Measurements from ENCODE around the gene BCL7B.

DNA sequence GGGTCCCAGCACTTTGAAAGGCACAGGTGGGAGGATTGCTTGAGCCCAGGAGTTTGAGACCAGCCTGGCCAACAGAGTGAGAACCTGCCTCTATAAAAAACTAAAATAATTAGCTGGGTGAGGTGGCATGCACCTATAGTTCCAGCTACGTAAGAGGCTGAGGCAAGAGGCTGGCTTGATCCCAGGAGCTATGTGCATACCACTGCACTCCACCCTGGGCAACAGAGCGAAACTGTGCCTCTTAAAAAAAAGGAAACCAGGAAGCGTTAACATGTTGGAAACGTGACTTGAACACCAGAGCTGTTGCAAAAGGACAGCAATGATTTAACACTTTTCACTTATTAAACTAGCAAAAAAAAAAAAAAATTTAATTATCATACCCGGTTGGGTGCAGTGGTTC, 48.0 kb downstream of the BCL7B start:
- TF ChIP-seq MYC (IDR thresholded peaks at IDR 0.05; ENCODE audit: low read depth, low read length) (no peak), POLR2A (IDR thresholded peaks at IDR 0.05; ENCODE audit: extremely low read depth, insufficient read length) (no peak)
- TF ChIP-seq, protein P1, sequence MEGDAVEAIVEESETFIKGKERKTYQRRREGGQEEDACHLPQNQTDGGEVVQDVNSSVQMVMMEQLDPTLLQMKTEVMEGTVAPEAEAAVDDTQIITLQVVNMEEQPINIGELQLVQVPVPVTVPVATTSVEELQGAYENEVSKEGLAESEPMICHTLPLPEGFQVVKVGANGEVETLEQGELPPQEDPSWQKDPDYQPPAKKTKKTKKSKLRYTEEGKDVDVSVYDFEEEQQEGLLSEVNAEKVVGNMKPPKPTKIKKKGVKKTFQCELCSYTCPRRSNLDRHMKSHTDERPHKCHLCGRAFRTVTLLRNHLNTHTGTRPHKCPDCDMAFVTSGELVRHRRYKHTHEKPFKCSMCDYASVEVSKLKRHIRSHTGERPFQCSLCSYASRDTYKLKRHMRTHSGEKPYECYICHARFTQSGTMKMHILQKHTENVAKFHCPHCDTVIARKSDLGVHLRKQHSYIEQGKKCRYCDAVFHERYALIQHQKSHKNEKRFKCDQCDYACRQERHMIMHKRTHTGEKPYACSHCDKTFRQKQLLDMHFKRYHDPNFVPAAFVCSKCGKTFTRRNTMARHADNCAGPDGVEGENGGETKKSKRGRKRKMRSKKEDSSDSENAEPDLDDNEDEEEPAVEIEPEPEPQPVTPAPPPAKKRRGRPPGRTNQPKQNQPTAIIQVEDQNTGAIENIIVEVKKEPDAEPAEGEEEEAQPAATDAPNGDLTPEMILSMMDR (IDR thresholded peaks at IDR 0.05; ENCODE audit: low read depth, low read length): no peak
- TF ChIP-seq, protein P2, sequence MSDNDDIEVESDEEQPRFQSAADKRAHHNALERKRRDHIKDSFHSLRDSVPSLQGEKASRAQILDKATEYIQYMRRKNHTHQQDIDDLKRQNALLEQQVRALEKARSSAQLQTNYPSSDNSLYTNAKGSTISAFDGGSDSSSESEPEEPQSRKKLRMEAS (IDR thresholded peaks at IDR 0.05; ENCODE audit: low read depth, low read length): no peak
